ENCODE results near the gene ST7. TPM values are rescaled to one million over a fixed set of nuclear protein-coding genes. Genes with fewer than 3 reads are reported as not detected.
A peak's percentile ranks its signal among the peaks of the same experiment; 100 is the strongest.

Gene ST7
- total RNA-seq, 1 experiment from 2014 or later: 18.6 TPM

DNA sequence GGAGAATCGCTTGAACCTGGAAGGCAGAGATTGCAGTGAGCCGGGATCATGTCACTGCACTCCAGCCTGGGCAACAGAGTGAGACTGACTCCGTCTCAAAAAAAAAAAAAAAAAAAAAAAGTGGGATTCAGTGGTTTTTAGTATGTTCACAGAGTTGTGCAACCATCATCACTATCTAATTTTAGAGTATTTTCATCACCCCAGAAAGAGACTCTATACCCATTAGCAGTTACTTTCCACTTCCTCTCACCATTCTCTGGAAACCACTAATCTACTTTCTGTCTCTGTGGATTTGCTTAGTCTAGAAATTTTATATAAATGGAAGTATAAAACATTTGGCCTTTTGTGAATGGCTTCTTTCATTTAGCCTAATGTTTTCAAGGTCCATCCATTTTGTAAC, 113.4 kb downstream of the ST7 start:
- no peak for DNase-seq (ENCODE audit: low read depth)

GRCh38 chr7:117067340-117067739, 114.0 kb downstream of the ST7 start:
- no peak for DNase-seq (ENCODE audit: low read depth)

- DNase-seq (ENCODE audit: low read depth): no peak
Observed at GRCh38 chr7:117068511-117069145, 115.3 kb downstream of the ST7 start.

- DNase-seq (ENCODE audit: low read depth): no peak
Observed at GRCh38 chr7:117069379-117069778, 116.1 kb downstream of the ST7 start.

DNA sequence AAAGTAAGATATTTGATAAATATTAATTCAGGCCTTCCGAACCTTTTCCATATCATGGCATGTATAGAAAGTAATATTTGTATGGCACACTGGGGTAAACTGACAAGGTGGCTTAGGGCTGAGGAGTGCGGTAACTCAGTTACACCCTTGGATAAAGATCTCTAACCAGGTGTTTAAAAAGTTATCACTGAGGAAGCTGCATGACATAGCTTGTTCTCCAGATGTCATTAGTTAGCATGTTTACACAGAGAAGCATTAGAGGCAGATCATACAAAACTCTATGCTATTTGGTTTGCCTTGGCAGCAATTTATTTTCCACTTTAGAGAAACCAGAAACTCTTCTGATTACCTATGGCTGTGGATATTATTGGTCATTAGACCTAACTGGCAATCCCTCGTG, 118.2 kb downstream of the ST7 start:
- no peak for DNase-seq (ENCODE audit: low read depth)

DNA sequence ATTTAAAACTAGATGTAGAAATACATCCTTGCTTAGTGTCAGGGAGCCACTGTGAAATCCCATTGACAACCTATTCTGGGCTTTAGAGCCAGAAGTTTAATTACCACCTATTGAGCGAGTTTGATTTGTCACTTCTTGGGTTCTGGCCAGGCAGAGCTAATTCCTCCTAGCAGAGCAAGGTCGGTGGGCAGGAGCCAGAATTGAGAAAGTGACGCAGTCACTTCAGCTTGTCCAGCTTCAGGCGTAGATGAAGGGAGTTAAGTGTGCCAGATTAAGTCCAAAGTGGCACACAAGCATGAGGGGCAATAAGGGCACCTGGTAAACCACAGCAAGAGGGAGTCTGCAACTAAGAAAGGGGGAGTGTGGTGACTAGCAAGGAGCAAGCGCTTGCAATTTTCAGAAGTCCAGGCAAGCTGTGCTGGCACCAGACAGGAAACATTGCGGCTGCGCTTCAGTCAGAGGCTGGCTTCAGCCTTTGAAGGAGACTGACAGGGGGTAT, 119.4 kb downstream of the ST7 start:
- DNase-seq (ENCODE audit: low read depth): peak; percentile 76

DNA sequence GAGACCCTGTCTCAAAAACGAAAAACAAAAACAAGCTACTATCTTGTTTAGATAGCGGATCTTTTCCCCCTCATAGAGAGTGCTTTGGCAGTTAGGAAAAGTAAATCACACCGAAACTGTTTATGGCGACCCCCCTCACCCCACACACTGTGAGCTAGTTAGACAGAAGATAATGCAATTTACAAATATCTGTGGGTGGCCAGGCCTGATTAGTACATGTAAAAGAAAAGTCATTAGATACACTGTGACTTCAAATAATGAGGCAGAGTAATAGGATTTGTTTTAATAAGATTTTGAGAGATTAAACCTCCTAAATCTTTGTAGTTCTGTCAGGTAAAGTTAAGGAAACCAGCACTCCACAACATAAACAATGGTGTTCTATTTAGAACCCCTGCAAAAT, 121.1 kb downstream of the ST7 start:
- no peak for DNase-seq (ENCODE audit: low read depth)

- DNase-seq (ENCODE audit: low read depth): no peak
Observed at GRCh38 chr7:117075934-117076333, 122.6 kb downstream of the ST7 start.

- no peak for DNase-seq (ENCODE audit: low read depth)
Observed at GRCh38 chr7:117076426-117076943, 123.2 kb downstream of the ST7 start.

DNA sequence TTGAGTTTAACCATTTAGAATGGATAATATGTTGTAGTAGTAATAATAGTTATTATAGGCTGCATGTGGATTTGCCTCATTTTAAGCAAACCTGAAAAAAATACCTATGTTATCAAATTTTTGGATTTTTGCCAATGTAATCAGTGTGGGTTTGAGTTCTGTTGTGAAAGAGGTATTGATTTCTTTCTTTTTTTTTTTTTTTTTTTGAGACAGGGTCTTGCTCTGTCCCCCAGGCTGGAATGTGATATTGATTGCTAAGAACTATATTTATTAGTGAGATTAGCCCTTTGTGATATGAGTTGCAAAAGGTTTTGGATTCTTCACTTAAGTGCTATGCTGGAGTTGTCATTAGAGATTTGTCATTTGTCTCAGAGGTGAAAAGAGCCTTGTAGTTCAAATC, 124.4 kb downstream of the ST7 start:
- DNase-seq (ENCODE audit: low read depth): no peak

DNA sequence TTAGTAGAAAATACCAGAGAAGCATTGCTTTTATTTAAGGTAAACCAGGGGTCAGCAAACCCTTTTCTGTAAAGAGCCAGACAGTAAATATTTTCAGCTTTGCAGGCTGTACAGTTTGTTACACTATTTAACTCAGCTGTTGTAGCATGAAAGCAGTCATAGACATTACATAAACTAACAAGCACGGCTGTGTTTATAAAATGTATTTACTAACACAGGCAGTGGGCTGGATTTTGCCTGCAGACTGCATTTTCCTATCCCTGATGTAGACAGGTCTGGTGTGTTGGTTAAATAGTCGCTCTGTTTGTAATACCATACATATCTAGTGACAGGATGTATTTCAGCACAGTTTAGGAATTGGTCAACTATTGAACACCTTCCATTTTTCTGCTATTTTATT, 129.3 kb downstream of the ST7 start:
- DNase-seq (ENCODE audit: low read depth): no peak

DNA sequence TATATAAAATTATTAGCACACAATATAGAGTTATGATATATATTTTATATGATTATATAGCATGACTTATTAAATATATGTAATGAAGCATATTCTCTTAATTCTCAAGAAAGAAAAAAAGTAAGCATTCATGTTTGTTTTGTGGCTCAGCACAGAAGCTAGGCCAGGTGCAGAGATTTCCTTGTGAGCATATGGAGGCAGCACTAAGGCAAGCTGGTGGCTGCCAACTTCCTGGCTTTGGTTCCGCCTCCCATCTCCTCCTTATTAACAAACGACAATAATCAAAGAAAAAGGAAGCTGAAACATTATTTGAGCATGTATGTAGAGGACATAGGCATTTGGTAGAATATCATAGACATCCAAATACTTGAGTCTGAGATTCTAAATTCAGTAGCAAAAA, 130.3 kb downstream of the ST7 start:
- DNase-seq (ENCODE audit: low read depth): no peak

DNA sequence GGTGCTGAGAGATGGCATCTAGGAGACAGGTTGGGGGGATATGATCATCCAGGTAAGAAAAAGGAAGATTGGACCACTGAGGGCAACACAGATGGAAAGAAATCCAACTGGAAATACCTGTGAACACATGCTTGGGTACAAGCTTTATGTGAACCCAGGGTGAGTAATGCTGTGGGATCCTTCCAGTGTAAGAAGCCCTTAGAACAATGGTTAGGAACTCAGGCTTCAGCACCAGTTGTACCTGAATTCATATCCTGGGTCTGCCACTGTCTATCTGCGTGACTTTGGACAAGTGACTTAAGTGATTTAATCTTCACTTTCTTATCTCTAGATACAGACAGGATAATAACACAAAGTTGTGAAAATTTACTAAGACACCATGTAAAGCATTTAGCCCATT, 131.0 kb downstream of the ST7 start:
- DNase-seq (ENCODE audit: low read depth): no peak

- no peak for DNase-seq (ENCODE audit: low read depth)
Observed at GRCh38 chr7:117085275-117085674, 132.0 kb downstream of the ST7 start.

GRCh38 chr7:117085769-117086463, 132.6 kb downstream of the ST7 start:
- DNase-seq (ENCODE audit: low read depth): peak; percentile 81

DNA sequence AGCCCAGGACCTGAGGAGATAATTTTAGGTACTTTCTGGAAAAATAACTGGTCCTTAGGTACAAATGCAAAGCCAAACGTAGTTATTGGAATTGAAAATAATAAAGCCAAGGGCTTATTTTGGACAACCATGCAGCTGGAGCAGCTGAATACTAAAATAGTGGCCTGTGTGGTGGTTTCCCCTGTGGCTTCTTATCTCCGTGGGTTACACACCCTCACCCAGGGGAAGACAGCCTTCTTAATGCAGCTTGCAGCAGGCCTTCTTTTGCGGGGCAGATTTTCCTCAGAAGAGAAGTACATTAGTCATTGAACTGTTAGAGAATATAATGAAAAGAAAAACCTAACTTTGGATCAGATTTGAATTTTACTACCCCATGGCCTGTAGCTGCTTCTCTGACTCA, 133.5 kb downstream of the ST7 start:
- peak; percentile 55 for DNase-seq (ENCODE audit: low read depth)

- DNase-seq (ENCODE audit: low read depth): peak; percentile 65
Observed at GRCh38 chr7:117087639-117088396, 134.5 kb downstream of the ST7 start.

DNA sequence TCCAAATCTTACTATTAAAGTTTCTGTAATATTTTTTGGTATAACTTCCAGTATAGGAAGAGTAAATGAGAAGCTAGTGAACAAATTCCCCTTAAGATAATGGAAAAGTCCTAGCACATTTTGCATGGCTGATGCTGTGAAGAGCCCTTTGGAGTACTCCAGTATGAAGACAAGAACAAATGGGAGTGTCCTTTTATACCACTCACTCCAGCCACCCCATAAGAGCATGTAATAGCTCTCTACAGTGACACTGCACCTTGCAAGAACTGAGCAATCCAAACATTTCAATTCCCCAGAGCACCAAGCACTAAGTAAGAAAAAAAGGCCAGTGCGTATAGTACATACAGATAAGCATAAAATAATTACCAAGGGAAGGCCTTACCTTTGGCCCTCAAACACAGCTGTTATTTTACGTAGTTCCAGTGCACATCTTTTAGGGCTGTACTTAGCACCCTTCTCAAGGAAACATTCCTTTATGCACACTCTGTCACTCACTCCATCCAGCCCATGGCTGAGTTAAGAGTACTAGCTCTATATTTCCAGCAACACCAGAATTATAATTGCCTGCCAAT, 135.4 kb downstream of the ST7 start:
- no peak for DNase-seq (ENCODE audit: low read depth)

DNA sequence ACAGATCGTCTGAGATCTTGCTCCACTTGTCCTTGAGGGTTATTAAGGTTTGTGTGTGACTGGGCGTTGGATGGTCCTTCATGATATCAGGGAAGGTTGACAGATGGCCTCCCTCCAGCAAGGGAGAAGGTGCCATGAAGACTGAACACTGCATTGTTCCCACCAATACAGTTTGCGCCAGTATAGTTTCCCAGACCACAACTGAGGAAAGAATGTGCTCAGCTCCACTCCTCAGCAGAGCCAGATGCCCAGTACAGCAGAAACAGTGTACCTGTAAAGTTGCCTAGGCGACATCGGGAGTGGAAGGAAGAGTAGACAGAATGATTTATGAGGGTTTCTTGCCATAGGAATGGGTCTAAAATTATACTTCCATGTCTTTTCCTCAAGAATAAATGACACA, 137.5 kb downstream of the ST7 start:
- DNase-seq (ENCODE audit: low read depth): no peak

GRCh38 chr7:117091721-117092120, 138.4 kb downstream of the ST7 start:
- DNase-seq (ENCODE audit: low read depth): no peak

DNA sequence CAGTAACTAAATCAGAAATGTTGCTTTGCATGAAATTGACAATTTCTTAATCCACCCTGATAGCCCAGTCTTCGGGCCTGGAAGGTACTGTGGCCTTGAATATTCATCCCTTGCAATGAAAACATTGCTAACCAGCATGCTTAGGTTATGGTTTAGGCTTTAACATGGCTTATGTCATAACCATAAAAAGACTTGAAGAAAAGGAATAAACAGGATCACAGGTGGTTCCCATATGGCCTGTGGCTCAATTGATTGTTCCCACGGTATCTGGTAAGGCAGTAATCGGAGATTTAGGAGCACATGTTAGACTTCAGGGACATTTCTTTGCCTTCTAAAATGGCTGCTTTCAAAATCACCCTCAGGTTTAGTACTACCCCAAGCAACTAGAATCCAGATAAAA, 139.5 kb downstream of the ST7 start:
- DNase-seq (ENCODE audit: low read depth): no peak

- DNase-seq (ENCODE audit: low read depth): no peak
Observed at GRCh38 chr7:117094457-117094856, 141.2 kb downstream of the ST7 start.

Measured in Daoy (cell line).